ENCODE measurements around the gene FRMD4A.
"Not testable (repeated sequence)": the region's sequence is repeated elsewhere in the genome, so short reads cannot be mapped to it uniquely, and the experiment has no call there.

Gene FRMD4A

GRCh38 chr10:14087566-14087965 is 243.2 kb downstream of the FRMD4A start:
- no peak for DNase-seq

GRCh38 chr10:14086596-14086995 is 244.1 kb downstream of the FRMD4A start:
- no peak for DNase-seq

DNA sequence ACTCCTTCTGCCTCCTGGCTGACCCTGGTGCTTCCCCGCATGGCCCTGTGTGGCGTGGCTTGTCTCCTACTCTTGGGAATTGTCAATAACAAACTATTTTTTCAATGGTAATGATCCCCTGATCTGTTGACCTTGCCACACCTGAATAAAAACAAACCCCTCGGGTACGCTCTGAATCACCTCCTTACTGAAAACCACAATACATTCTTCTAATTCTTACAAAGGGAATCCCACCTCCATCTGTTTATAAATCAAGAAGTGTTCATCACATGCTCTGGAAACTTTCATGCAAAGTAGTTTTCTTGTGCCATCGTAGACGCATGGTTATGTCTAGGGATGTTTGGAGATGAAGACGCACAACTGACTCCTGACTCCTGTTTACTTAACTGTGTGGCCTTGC is 245.8 kb downstream of the FRMD4A start:
- DNase-seq: no peak

GRCh38 chr10:14080795-14081194 is 249.9 kb downstream of the FRMD4A start:
- no peak for DNase-seq

GRCh38 chr10:14077430-14077829 is 253.3 kb downstream of the FRMD4A start:
- no peak for DNase-seq

DNA sequence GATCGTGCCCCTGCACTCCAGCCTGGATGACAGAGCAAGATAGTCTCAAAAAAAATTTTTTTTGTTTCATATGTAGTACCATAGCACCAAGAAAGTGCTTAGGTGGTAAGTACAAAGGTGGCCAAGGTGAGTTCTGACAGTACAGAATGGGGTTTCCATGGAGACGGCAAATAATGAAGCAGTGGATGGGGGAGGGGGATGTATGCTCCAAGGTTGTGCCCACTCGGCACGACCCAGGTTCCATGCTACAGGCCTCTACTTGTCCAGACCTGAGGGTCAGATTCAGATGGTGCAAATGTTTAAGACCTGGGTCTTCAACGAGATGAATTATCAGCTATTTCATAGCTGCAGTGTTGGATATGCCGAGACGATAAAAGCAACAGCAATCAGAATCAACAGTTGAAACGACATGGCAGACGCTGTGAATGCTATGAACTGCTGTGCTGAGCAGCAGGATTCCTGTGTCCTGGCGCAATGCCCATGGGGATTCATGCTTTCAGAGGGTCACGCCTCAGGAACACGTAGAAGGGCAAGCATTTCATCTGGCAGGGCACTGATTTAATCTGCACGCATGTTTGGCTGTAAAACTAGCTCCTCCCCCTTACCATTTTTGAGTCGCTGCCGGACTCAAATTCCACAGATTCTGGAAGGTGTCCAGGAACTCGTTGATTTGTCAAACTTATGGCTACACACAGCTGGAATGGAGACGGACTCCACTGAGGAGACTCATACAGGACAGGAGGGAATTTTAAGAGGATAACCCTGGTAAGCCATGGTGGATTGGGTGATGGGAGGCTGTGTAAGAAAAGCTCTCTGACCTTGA is 256.5 kb downstream of the FRMD4A start:
- peak; percentile 78 to 87 for DNase-seq

- no peak for DNase-seq
Measured at GRCh38 chr10:14072541-14072940, 258.2 kb downstream of the FRMD4A start.

- no peak for DNase-seq
Measured at GRCh38 chr10:14071956-14072355, 258.8 kb downstream of the FRMD4A start.

DNA sequence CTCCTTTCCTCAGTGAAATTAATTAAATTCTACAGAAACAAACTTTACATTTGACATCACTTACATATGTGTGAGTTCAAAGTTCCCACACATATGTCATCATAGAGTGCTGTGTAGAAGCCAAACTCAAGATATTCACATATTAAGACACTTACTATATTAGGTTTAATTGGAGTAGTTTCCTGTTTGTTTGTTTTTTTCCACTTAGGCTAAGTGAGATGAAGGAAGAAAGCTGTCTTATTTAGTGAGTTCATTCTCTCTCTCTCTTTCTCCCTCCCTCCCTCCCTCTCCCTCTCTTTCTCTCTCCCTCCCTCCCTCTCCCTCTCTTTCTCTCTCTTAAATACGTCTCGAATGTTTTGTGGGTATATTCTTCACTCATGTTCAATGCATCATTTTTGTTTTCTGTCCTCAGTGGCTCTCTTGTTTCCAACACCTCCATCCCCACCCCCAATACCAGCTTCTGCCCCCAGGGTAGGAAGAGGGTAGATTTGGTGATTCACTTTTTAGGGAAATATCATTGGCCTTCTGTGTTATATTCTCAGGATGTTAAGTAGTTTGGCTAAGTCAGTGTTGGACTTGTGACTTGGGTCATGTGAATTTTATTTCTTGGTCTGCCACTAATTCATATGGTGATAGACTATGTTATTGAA is 262.0 kb downstream of the FRMD4A start:
- no peak for DNase-seq

- not testable (repeated sequence) for DNase-seq
Measured at GRCh38 chr10:14067638-14068037, 263.1 kb downstream of the FRMD4A start.

DNA sequence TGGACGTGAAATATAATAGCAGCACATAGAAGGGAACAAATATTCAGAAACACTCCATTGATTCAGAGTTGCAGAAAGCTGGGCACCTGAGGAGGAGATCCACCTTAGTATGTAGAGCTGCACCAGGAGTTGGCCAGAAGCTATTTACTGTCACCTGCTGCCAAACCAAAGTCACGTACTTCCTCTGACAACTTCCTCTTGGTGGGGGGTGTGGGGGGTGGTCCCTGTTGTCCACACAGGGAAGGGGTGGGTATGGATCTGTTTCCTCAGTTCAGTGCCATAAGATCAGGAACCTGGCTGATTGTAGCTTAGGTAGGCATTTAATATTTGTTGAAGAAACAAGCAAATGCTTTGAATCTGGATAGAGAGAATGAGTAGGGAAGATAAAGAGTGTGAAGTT is 264.6 kb downstream of the FRMD4A start:
- DNase-seq: no peak

- DNase-seq: no peak
Measured at GRCh38 chr10:14063531-14064285, 267.0 kb downstream of the FRMD4A start.

DNA sequence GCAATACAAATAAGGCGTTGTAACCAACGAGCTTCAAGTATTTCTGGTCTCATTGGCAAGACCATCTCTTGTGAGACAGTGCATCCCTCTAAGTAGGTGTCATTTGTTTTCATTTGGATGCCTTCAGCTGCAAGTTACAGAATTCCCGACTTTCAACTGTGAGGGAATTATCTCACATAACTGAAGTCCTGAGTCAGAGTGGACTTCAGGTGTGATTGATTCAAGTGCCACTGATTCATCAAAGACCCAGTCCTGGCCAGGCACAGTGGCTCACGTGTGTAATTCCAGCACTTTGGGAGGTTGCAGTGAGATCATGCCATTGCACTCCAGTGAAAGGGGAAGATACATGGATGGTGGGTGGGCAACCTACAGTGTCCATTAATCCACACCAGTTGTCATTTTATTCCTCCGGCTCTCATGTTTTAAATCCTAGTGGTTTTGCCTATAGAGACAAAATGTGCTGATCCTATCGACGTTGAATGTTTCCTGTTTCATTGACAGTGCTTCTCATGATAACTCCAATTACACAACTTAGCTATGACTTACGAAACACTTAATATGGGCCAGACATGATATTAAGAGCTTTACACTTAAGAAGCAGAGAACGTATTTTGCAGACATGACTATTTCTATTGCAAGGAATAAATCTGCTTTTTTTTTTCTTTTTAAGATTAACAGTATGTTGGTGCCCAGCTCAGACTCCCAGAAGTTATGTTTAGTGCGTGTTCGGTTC is 268.0 kb downstream of the FRMD4A start:
- no peak for DNase-seq

DNA sequence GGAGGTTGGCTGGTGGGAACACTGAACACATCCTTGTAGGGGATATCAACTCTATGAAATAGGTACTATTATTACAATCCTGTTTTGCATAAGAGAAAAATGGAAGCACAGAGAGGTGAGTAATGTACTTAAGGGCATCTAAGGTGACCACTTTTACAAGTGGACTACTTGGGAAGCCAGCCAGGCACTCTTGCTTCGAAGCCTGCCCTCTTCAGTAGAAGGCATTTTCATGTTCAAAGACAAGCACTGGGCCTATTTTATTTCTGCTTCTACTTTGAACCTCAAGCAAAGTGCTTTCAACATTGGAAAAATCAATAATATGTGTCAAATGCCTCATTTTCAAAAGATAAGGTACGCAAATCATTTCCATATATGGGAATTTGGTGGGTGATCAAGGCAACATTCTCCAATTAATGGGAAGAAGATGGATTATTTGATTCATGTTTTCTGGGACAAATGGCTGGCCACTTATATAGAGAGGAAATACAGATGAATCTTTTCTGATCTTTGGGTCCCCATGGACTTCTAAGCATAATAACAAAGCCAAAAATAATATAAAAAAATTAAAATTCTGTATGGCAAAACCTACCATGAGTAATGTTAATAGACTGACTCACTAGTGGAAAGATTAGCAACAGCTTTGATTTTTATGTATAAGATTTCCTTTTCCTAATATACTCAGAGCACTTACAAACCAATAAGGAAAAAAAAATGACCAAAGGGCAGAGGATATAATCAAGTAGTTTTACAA is 270.2 kb downstream of the FRMD4A start:
- no peak for DNase-seq

GRCh38 chr10:14056610-14057332 is 274.0 kb downstream of the FRMD4A start:
- DNase-seq: no peak

DNA sequence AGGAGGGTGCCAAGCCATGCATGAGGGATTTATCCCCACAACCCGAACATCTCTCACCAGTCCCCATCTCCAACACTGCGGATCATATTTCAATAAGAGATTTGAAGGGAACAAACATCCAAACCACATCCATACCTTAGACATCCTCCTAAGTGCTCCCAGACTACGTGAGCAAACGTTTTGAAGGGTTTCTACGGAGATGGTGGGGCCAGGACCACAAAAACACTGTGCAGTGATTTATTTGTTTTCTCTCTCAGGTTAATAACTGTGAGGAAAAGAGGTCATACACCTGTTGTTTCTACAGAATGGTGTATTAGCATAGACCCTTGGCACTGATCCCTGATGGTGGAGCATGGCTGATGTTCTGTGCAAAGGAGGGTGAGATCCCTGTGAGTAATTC is 277.8 kb downstream of the FRMD4A start:
- DNase-seq: peak in 1 of 2 experiments; percentile 27

GRCh38 chr10:14050598-14050997 is 280.1 kb downstream of the FRMD4A start:
- no peak for DNase-seq

DNA sequence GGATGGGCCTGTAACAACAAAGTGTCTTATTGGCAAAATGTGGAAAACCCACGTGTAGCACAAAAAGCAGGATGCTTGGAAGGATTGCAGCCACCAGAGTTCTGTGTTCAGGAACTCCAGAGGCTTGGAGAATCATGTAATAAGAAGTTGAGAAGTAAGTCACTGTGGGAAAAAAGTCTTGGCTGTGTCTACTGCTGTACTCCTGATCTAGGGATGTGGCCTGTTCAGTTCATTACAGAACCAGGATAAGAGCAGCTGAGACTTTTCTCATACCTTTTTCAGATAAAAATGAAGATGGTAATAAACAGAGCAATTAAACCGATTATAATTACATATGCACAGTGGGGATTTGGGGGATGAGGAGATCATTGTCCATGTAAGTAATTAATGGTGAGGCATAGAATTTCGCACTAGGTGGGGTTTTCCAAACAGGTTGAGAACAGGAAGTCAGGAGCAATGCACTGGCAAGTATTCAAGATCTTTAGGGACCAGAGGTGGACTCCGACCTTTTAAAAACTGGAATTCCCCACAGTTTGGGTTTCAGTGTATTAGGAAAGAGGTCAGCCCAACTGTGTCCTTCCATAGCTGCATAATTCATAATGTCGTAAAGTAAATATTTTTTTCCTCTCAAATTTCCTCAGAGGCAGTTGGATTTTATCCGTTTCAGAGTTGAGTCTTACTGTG is 281.7 kb downstream of the FRMD4A start:
- DNase-seq: no peak

GRCh38 chr10:14047431-14047830 is 283.3 kb downstream of the FRMD4A start:
- no peak for DNase-seq

GRCh38 chr10:14042051-14042450 is 288.7 kb downstream of the FRMD4A start:
- not testable (repeated sequence) for DNase-seq

All from NCI-H2081 (cell line).